ENCODE data around the gene SPECC1.

GRCh38 chr17:20046629-20047028 is 37.5 kb downstream of the SPECC1 start:
- TF ChIP-seq CTCF (conservative IDR thresholded peaks at IDR 0.05): no peak
- no peak for TF ChIP-seq EZH2 (IDR thresholded peaks at IDR 0.05; ENCODE audit: low read depth)

All from PC-9 (cell line).